ENCODE data around the gene FGFR3.

GRCh38 chr4:1784789-1785591 lies 8.1 kb upstream of the FGFR3 start:
- no peak for TF ChIP-seq CTCF (conservative IDR thresholded peaks at IDR 0.05 in 1 of 2, IDR thresholded peaks at IDR 0.05 in 1 of 2; ENCODE audit: extremely low read depth in 1 of 2, insufficient read depth in 1 of 2, low read depth in 1 of 2, low read length in 2 of 2)
- no peak for TF ChIP-seq EZH2 (IDR thresholded peaks at IDR 0.05; ENCODE audit: borderline replicate concordance, low read length)

All from mammary epithelial cell (primary cell).